GM12874 (cell line): Measurements from ENCODE around the gene TBX4.

Experiments
- CTCF ChIP-seq: IDR thresholded peaks from 2 replicates; pipeline ENCODE4 v1.5.1; 2011; ENCODE audit warnings: low read depth, mild to moderate bottlenecking, control low read depth, low read length, moderate library complexity; ENCODE audit not compliant: insufficient read depth

Gene TBX4

GRCh38 chr17:61460796-61461585 is 8.8 kb downstream of the TBX4 start:
- no peak for TF ChIP-seq CTCF

- no peak for TF ChIP-seq CTCF
These were observed 9.4 kb downstream of the TBX4 start for GRCh38 chr17:61461586-61461966.

GRCh38 chr17:61461967-61462718 is 9.9 kb downstream of the TBX4 start:
- TF ChIP-seq CTCF, result no peak

- no peak for TF ChIP-seq CTCF
These were observed 10.6 kb downstream of the TBX4 start for GRCh38 chr17:61462719-61463315.

GRCh38 chr17:61463316-61464129 is 11.3 kb downstream of the TBX4 start:
- TF ChIP-seq CTCF, result no peak

GRCh38 chr17:61464130-61464842 is 12.1 kb downstream of the TBX4 start:
- no peak for TF ChIP-seq CTCF
